ENCODE data around the gene RET.

The RET gene

GRCh38 chr10:43069211-43069515, 7.7 kb upstream of the RET start:
- no peak overlapping the region for H3K4me2 ChIP-seq
- H4K20me1 ChIP-seq = peaks cover 0 to 6% (median 0%) of the 10 kb centered on the region in 11 experiments; a peak in 1 of 22 replicates
- no peak overlapping the region for H3K27ac ChIP-seq
- no peak overlapping the region for H3K9ac ChIP-seq
- 0 out of 20 replicates have a peak, but pooled peaks cover 0 to 3% (median 0%) of the 10 kb centered on the region in 10 experiments for H3K4me1 ChIP-seq
- H3K36me3 ChIP-seq = no peaks in the 10 kb centered on the region
- no peaks in the 10 kb centered on the region for H3K9me3 ChIP-seq (replicated peaks in 1 of 11)
- TF ChIP-seq Cebpa-rat (IDR thresholded peaks at IDR 0.05) = no peak
- H3K4me3 ChIP-seq = no peak overlapping the region
- no peaks in the 10 kb centered on the region for H3K27me3 ChIP-seq

GRCh38 chr10:43069579-43069978, 7.3 kb upstream of the RET start:
- H3K27me3 ChIP-seq = no peaks in the 10 kb centered on the region
- no peak overlapping the region for H3K9ac ChIP-seq
- H3K4me1 ChIP-seq = 0 out of 20 replicates have a peak, but pooled peaks cover 0 to 3% (median 0%) of the 10 kb centered on the region in 10 experiments
- TF ChIP-seq Cebpa-rat (IDR thresholded peaks at IDR 0.05) = no peak
- H3K4me2 ChIP-seq = no peak overlapping the region
- no peak overlapping the region for H3K4me3 ChIP-seq
- H3K27ac ChIP-seq = no peak overlapping the region
- H4K20me1 ChIP-seq = peaks cover 0 to 6% (median 0%) of the 10 kb centered on the region in 11 experiments; a peak in 1 of 22 replicates
- H3K9me3 ChIP-seq (replicated peaks in 1 of 11) = no peaks in the 10 kb centered on the region
- H3K36me3 ChIP-seq = no peaks in the 10 kb centered on the region

- TF ChIP-seq Cebpa-rat (IDR thresholded peaks at IDR 0.05) = no peak
- Histone ChIP-seq H3K27me3 (peaks cover 2 to 6% (median 3%) of the 10 kb centered on the region in 11 experiments; a peak in 13 of 22 replicates), H3K4me3 (no peak overlapping the region), H3K27ac (no peak overlapping the region), H3K9ac (no peak overlapping the region), H3K4me1 (0 out of 20 replicates have a peak, but pooled peaks cover 0 to 3% (median 0%) of the 10 kb centered on the region in 10 experiments), H3K4me2 (no peak overlapping the region), H3K9me3 (replicated peaks in 1 of 11) (no peaks in the 10 kb centered on the region), H4K20me1 (peaks cover 0 to 6% (median 0%) of the 10 kb centered on the region in 11 experiments; a peak in 2 of 22 replicates), H3K36me3 (no peaks in the 10 kb centered on the region)
These were observed 6.5 kb upstream of the RET start for GRCh38 chr10:43070121-43071085.

- Histone ChIP-seq H3K9ac (no peak overlapping the region), H3K4me3 (no peak overlapping the region), H3K9me3 (replicated peaks in 1 of 11) (no peaks in the 10 kb centered on the region), H3K36me3 (no peaks in the 10 kb centered on the region), H3K27ac (no peak overlapping the region), H3K4me1 (peaks cover 0 to 5% (median 0%) of the 10 kb centered on the region in 10 experiments; a peak in 3 of 20 replicates), H4K20me1 (peaks cover 0 to 6% (median 0%) of the 10 kb centered on the region in 11 experiments; a peak in 2 of 22 replicates), H3K4me2 (no peak overlapping the region), H3K27me3 (peaks cover 16 to 23% (median 19%) of the 10 kb centered on the region in 11 experiments)
- TF ChIP-seq Cebpa-rat (IDR thresholded peaks at IDR 0.05) = no peak
These were observed 4.8 kb upstream of the RET start for GRCh38 chr10:43071865-43072650.

GRCh38 chr10:43073191-43073590, 3.7 kb upstream of the RET start:
- TF ChIP-seq Cebpa-rat (IDR thresholded peaks at IDR 0.05) = no peak

GRCh38 chr10:43073721-43074120, 3.1 kb upstream of the RET start:
- H3K9ac ChIP-seq = no peak overlapping the region
- H3K27ac ChIP-seq = no peak overlapping the region
- H3K4me2 ChIP-seq = no peak overlapping the region
- no peak overlapping the region for H3K4me3 ChIP-seq
- TF ChIP-seq Cebpa-rat (IDR thresholded peaks at IDR 0.05) = no peak
- no peaks in the 10 kb centered on the region for H3K9me3 ChIP-seq (replicated peaks in 1 of 11)
- no peaks in the 10 kb centered on the region for H3K36me3 ChIP-seq
- peaks cover 0 to 18% (median 8%) of the 10 kb centered on the region in 10 experiments; a peak in 16 of 20 replicates for H3K4me1 ChIP-seq
- H4K20me1 ChIP-seq = peaks cover 0 to 19% (median 8%) of the 10 kb centered on the region in 11 experiments; a peak in 9 of 22 replicates
- peaks cover 33 to 40% (median 35%) of the 10 kb centered on the region in 11 experiments for H3K27me3 ChIP-seq

More at GRCh38 chr10:43073191-43073590, 3.7 kb upstream of the RET start:
- Histone ChIP-seq H3K9me3 (replicated peaks in 1 of 11) (no peaks in the 10 kb centered on the region), H3K27me3 (peaks cover 28 to 34% (median 30%) of the 10 kb centered on the region in 11 experiments), H3K36me3 (no peaks in the 10 kb centered on the region), H3K9ac (no peak overlapping the region), H4K20me1 (peaks cover 0 to 13% (median 4%) of the 10 kb centered on the region in 11 experiments; a peak in 9 of 22 replicates), H3K27ac (no peak overlapping the region), H3K4me3 (no peak overlapping the region), H3K4me1 (peaks cover 0 to 13% (median 3%) of the 10 kb centered on the region in 10 experiments; a peak in 14 of 20 replicates), H3K4me2 (no peak overlapping the region)

GRCh38 chr10:43074409-43074808, 2.5 kb upstream of the RET start:
- Histone ChIP-seq H3K36me3 (no peaks in the 10 kb centered on the region), H3K27me3 (peaks cover 36 to 46% (median 41%) of the 10 kb centered on the region in 11 experiments), H3K4me1 (peaks cover under 1 to 25% (median 15%) of the 10 kb centered on the region in 10 experiments), H3K9ac (no peak overlapping the region), H4K20me1 (peaks cover 0 to 25% (median 9%) of the 10 kb centered on the region in 11 experiments; a peak in 9 of 22 replicates), H3K27ac (no peak overlapping the region), H3K9me3 (replicated peaks in 1 of 11) (no peaks in the 10 kb centered on the region), H3K4me2 (no peak overlapping the region), H3K4me3 (no peak overlapping the region)
- TF ChIP-seq Cebpa-rat (IDR thresholded peaks at IDR 0.05) = no peak

GRCh38 chr10:43074827-43075611, 1.9 kb upstream of the RET start:
- peaks cover 0 to 29% (median 9%) of the 10 kb centered on the region in 11 experiments; a peak in 9 of 22 replicates for H4K20me1 ChIP-seq
- H3K9me3 ChIP-seq (replicated peaks in 1 of 11) = no peaks in the 10 kb centered on the region
- no peaks in the 10 kb centered on the region for H3K36me3 ChIP-seq
- H3K4me3 ChIP-seq = no peak overlapping the region
- TF ChIP-seq Cebpa-rat (IDR thresholded peaks at IDR 0.05) = no peak
- H3K9ac ChIP-seq = no peak overlapping the region
- no peak overlapping the region for H3K27ac ChIP-seq
- peaks cover 36 to 47% (median 41%) of the 10 kb centered on the region in 11 experiments for H3K27me3 ChIP-seq
- H3K4me2 ChIP-seq = no peak overlapping the region
- H3K4me1 ChIP-seq = peaks cover 7 to 31% (median 21%) of the 10 kb centered on the region in 10 experiments

All from BLaER1 treated with 17β-estradiol and CSF1 and Interleukin-3, amounts not matched to agents 10 nM and 100 nM (cell line).